Activated naive CD8-positive, alpha-beta T cell (primary cell): ENCODE data around the gene APBB2.
"Not testable (repeated sequence)": the region's sequence is repeated elsewhere in the genome, so short reads cannot be mapped to it uniquely, and the experiment has no call there.

Experiments used
- H3K27ac Mint-ChIP-seq: one replicate; pipeline ENCODE4 v1.8.0; 2021; ENCODE audit warnings: mixed read lengths
- H3K27me3 Mint-ChIP-seq: one replicate; pipeline ENCODE4 v1.8.0; 2021; ENCODE audit warnings: mixed read lengths
- H3K36me3 Mint-ChIP-seq: one replicate; pipeline ENCODE4 v1.8.0; 2021; ENCODE audit warnings: mixed read lengths
- H3K4me1 Mint-ChIP-seq: one replicate; pipeline ENCODE4 v1.8.0; 2021; ENCODE audit warnings: low read depth, mixed read lengths
- H3K4me3 Mint-ChIP-seq: one replicate; pipeline ENCODE4 v1.8.0; 2021; ENCODE audit warnings: mild to moderate bottlenecking, mixed read lengths
- H3K9me3 Mint-ChIP-seq: one replicate; pipeline ENCODE4 v1.8.0; 2021; ENCODE audit warnings: low read depth, mixed read lengths

The APBB2 gene

DNA sequence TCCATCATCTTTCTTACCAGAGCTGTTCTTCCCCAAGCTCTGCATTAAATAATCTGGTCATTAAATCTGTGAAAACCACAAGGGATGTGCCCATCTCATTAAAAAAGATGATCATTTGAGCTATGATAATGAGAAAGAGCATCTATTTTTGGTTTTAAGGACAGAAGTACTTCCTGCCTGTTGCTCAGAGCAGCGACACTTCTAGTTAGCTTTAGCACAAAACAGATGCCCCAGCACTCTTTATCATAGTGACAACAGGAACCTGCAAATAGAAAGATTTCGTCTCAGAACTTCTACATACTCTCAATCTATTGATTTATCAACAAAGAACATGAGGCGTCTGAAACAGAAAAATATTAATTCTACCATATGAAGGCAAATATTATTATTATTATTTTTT, 140.1 kb downstream of the APBB2 start:
- Mint-ChIP-seq H3K9me3 (no peaks in the 10 kb centered on the region), H3K27ac (no peak overlapping the region), H3K4me3 (no peak overlapping the region), H3K27me3 (peaks cover 11% of the 10 kb centered on the region), H3K4me1 (no peaks in the 10 kb centered on the region), H3K36me3 (no peaks in the 10 kb centered on the region)

DNA sequence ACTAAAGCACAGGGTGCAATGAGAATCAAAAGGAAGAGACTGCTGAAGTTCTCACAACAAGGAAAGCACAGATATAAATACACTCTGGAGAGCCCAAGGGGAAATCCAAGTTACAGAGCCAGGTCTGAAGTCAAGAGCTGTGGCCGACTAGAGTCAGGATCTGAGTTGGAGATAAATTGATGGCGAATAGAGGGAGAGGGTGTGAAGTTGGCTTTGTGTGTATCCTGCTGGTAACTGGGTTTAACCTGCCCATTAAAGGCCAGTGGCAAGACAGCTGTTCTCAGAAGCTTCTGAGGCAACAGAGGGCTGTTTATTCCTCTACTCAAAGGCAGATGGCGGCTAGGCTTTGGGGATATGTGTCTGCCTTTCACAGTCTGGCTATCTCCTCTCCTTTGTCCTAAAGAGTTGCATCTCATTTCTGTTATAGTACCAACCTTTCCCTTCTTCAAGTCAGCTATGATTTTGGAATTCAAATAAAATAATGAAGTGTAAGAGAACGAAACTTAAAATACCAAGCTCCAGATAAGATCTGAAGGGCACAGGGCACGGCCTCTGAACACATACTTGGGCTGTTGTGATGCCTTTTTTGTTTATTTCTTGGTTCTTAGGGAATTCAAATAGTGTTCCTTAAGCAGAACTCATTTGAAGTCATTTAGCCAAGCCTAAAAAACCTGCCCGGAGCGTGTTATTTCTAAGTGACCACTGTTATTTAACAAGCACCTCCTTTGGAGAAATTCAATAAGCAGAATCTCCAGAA, 142.1 kb downstream of the APBB2 start:
- no peak overlapping the region for H3K4me3 Mint-ChIP-seq
- H3K4me1 Mint-ChIP-seq: no peaks in the 10 kb centered on the region
- H3K27me3 Mint-ChIP-seq: peaks cover 11% of the 10 kb centered on the region
- H3K27ac Mint-ChIP-seq: no peak overlapping the region
- no peaks in the 10 kb centered on the region for H3K9me3 Mint-ChIP-seq
- no peaks in the 10 kb centered on the region for H3K36me3 Mint-ChIP-seq

DNA sequence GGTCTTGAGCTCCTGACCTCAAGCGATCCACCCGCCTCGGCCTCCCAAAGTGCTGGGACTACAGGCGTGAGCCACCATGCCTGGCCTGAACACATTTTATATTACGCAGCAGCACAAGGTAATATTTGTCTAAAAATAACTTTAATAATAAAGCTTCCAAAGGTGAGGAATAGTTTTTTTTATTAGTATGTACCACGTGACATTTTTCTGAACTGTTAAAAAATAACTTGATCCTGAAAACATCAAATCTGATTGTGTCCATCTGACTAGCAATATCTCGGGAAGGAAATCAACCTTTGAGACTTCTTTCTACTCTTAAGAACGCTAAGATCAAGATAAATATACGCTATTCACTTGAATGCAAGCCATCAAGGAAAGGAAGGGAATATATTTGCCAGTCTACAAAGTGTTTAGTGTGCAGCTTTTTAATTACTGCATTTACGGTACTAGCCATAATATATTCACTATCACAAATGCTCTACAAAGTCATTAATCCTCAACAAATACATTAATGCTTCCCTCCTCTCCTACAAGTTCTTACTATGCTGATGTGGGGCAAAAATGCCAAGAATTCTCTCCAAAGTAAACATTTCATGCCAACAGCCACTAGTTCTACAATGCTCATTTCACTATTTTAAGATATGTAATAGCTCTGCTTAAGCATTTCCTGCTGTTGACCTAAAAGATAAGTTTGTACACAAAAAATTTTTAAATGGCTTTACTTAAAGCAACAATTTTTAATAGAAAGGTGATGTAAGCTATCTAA, 143.6 kb downstream of the APBB2 start:
- H3K4me1 Mint-ChIP-seq: no peaks in the 10 kb centered on the region

DNA sequence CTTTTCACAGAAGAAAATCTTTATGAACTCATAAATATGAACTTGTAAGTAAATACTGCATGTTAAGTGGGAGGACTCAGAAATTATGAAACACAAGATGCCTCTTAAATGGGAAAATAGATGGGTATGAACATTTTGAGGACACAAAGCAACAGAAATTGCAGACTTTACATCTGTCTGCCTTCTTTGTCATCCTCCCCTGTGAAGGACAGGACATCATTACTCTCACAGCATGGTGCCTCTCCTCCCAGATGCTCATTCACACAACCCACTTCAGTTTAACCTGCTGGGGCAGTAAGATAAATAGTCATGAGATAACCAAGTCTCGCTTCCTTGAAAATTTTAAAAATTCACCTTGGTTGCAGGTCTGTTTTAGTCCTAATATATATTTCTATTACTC, 144.5 kb downstream of the APBB2 start:
- no peak overlapping the region for H3K27ac Mint-ChIP-seq
- H3K9me3 Mint-ChIP-seq: no peaks in the 10 kb centered on the region
- H3K36me3 Mint-ChIP-seq: no peaks in the 10 kb centered on the region
- H3K4me3 Mint-ChIP-seq: no peak overlapping the region
- H3K27me3 Mint-ChIP-seq: peaks cover 4% of the 10 kb centered on the region
- H3K4me1 Mint-ChIP-seq: no peaks in the 10 kb centered on the region

More for the DNA sequence above, 143.6 kb downstream of the APBB2 start:
- H3K27ac Mint-ChIP-seq: no peak overlapping the region
- H3K9me3 Mint-ChIP-seq: no peaks in the 10 kb centered on the region
- H3K27me3 Mint-ChIP-seq: peaks cover 6% of the 10 kb centered on the region
- H3K4me3 Mint-ChIP-seq: no peak overlapping the region
- no peaks in the 10 kb centered on the region for H3K36me3 Mint-ChIP-seq

DNA sequence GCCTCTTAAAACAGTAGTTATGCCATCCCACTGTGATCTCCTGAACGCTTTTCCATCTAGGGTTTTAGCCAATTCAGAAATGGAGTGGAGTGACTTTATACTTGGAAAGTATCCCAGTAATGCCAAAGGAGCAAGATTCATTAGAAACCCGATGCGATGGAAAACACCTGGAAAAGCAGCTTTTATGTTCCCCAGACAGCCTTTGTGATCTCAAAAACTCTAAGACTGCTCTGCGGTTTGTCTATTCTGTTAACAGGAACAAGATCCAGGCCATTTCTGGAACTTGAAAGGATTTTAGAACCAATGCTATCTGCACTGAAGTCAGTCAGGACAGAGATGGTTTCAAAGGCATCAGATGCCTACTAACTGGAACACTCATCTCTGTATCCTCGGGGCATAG, 145.1 kb downstream of the APBB2 start:
- Mint-ChIP-seq H3K9me3 (no peaks in the 10 kb centered on the region), H3K4me3 (no peak overlapping the region), H3K27me3 (peaks cover 4% of the 10 kb centered on the region), H3K36me3 (no peaks in the 10 kb centered on the region), H3K27ac (no peak overlapping the region), H3K4me1 (no peaks in the 10 kb centered on the region)

DNA sequence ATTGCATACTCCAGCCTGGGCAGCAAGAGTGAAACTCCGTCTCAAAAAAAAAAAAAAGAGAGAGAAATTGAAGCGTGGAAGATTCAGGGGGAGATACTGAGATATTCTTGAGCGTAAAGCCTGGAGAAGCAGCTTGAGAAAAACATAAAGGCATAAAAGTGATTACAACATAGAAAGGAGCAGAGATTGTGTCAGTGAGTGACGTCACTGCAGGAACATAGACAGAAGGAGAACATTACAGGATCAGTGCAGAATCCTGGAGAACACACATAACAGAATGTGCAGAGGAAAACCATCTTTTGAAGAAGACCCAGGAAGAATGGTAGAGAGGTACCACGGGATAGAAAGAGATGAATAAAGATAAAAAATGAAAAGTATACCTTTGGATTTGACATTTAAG, 147.0 kb downstream of the APBB2 start:
- no peak overlapping the region for H3K4me3 Mint-ChIP-seq
- no peaks in the 10 kb centered on the region for H3K4me1 Mint-ChIP-seq
- no peaks in the 10 kb centered on the region for H3K36me3 Mint-ChIP-seq
- H3K27me3 Mint-ChIP-seq: no peaks in the 10 kb centered on the region
- no peak overlapping the region for H3K27ac Mint-ChIP-seq
- H3K9me3 Mint-ChIP-seq: no peaks in the 10 kb centered on the region

DNA sequence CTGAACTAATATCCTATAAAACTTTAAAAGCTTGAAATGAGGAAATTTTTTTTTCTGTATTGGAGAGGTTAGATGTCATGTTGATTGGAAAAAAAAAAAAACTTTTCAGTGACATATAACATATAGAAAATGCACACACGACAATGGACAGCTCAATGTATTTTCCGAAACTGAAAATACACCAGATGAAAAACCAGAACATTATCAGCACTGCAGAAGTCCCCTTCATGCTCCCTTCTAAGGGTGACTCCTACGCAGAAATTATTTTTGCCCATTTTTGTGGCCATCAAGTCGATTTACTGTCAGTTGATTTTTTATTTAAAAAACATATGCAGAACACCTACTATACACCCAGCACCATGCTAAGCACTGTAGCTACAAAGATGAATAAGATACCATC, 148.3 kb downstream of the APBB2 start:
- no peaks in the 10 kb centered on the region for H3K27me3 Mint-ChIP-seq
- H3K9me3 Mint-ChIP-seq: no peaks in the 10 kb centered on the region
- H3K36me3 Mint-ChIP-seq: no peaks in the 10 kb centered on the region
- H3K4me1 Mint-ChIP-seq: no peaks in the 10 kb centered on the region
- H3K27ac Mint-ChIP-seq: no peak overlapping the region
- no peak overlapping the region for H3K4me3 Mint-ChIP-seq

DNA sequence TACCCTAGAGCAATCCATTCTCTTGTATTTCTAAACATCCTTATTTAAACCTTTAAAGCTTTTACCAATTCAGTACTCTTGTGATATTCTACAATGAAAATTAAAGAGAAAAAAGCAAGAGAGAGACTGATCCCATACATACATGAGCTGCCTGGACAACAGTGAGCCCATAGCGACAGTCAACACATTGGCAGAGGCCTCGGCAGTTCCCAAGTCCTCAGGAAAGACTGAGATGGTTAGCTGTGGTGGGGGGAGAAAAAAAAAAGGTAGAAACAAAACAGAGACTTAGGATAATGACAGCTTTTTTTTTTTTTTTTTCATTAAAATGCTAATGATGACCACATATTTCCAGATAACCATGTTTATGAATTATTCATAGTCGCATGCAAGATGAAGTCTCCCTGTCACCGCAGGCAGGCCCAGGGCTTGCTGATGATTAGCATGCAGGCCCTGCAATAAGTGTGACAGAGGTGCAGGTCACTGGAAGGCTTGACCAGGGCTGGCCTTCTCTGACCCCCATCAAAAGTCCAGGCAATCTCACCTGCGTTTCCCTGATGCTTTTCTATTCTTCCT, 148.8 kb downstream of the APBB2 start:
- no peaks in the 10 kb centered on the region for H3K9me3 Mint-ChIP-seq
- no peaks in the 10 kb centered on the region for H3K27me3 Mint-ChIP-seq
- no peaks in the 10 kb centered on the region for H3K36me3 Mint-ChIP-seq
- no peak overlapping the region for H3K27ac Mint-ChIP-seq
- H3K4me1 Mint-ChIP-seq: no peaks in the 10 kb centered on the region
- no peak overlapping the region for H3K4me3 Mint-ChIP-seq

DNA sequence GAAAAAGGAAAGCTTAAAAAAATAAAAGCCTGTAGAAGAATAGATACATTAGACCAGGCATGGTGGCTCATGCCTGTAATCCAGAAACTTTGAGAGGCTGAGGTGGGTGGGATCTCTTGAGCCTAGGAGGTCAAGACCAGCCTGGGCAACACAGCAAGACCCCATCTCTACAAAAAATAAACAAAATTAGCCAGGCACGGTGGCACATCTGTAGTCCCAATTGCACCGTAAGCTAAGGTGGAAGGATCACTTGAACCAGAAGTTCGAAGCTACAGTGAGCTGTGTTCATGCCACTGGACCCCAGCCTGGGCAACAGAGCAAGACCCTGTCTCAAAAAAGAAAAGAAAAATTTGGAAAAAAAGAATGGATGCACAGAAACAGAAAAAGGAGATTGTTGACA, 149.4 kb downstream of the APBB2 start:
- Mint-ChIP-seq H3K27me3 (no peaks in the 10 kb centered on the region), H3K36me3 (no peaks in the 10 kb centered on the region), H3K9me3 (no peaks in the 10 kb centered on the region), H3K4me3 (no peak overlapping the region), H3K27ac (no peak overlapping the region), H3K4me1 (no peaks in the 10 kb centered on the region)

DNA sequence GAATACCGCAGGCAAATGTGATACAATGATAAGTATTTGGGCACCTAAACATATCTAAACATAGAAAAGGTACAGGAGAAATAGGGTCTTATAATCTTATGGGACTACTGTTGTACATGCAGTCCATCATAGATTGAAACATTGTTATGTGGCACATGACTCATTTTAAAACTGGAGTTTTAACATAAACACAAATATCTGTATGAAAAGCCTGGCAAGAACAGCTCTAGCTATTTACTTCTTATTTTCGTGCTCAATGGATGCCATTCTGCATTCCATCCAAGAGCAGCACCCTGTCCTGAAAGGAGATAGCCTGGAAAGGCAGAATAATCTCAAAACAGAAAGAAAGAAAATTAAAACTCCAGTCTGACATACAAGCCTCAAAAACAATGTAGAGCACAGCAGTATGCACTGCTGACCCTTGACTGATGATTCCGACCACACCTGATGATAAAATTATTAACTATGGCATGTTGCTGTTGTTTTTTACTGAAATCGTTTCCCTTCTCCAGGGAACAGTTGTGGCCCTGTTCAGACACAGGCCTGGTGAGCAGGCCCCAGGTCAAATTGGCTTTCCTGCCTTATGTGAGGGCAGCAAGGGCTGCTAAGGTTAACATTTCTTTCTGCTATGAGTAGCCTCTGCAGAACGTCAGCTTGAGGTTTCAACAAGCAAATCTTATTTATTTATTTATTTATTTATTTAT, 152.7 kb downstream of the APBB2 start:
- H3K4me1 Mint-ChIP-seq: no peaks in the 10 kb centered on the region
- H3K4me3 Mint-ChIP-seq: no peak overlapping the region
- H3K27ac Mint-ChIP-seq: no peak overlapping the region
- H3K9me3 Mint-ChIP-seq: peaks cover 7% of the 10 kb centered on the region
- H3K36me3 Mint-ChIP-seq: no peaks in the 10 kb centered on the region
- no peaks in the 10 kb centered on the region for H3K27me3 Mint-ChIP-seq

DNA sequence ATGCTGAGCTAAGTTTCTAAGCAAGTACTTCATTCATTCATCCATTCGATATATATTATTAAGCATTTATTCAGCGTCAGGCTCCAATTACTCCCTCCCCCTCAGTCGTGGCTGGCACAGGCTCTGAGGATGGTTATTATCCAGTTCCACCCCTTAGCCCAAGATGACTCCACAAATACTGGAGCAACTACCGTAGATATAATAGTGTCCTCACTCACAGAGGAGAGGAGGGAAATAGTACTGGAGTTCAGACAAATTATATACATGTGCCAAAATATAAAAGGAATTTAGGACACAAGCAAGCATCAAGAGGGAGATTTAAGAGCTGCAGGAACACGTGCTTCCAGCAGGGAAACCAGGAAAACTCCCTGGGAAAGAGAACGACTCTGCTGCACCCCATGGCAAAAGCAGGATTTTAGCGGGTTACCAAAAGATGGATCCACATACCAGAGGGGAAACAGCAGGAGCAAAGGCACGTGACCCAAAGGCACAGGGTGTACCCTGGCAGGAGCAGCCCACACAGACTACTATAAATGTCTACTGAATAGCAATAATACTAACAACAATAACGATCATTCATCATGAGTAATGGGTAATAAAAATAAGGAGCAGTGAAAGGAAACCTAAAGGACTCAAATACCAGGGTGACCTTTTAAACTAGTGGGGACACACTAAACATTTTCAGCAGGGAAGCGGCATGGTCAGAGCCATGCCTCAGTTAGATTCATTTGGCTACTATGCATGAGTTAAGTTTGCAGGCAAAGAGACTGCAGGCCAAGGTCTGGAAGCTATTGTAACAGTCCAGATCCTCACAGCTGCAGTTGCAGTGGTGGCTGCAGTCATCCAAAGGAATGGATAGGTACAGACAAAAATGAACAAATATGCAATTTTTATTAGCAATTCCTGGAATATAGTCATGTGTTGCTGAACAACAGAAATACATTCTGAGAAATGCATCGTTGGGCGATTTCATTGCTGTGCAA, 153.7 kb downstream of the APBB2 start:
- H3K4me1 Mint-ChIP-seq: no peaks in the 10 kb centered on the region
- H3K4me3 Mint-ChIP-seq: no peak overlapping the region
- peaks cover 7% of the 10 kb centered on the region for H3K9me3 Mint-ChIP-seq
- peaks cover 3% of the 10 kb centered on the region for H3K27me3 Mint-ChIP-seq
- H3K27ac Mint-ChIP-seq: no peak overlapping the region
- H3K36me3 Mint-ChIP-seq: no peaks in the 10 kb centered on the region

DNA sequence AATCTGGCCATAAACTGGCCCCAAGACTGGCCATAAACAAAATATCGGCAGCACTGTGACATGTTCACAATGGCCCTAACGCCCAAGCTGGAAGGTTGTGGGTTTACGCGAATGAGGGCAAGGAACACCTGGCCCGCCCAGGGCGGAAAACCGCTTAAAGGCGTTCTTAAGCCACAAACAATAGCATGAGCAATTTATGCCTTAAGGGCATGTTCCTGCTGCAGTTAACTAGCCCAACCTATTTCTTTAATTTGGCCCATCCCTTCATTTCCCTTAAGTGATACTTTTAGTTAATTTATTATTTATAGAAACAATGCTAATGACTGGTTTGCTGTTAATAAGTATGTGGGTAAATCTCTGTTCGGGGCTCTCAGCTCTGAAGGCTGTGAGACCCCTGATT, 154.9 kb downstream of the APBB2 start:
- H3K4me1 Mint-ChIP-seq, H3K27ac Mint-ChIP-seq, H3K36me3 Mint-ChIP-seq, H3K4me3 Mint-ChIP-seq, H3K9me3 Mint-ChIP-seq: not testable (repeated sequence)
- H3K27me3 Mint-ChIP-seq: peaks cover 11% of the 10 kb centered on the region

DNA sequence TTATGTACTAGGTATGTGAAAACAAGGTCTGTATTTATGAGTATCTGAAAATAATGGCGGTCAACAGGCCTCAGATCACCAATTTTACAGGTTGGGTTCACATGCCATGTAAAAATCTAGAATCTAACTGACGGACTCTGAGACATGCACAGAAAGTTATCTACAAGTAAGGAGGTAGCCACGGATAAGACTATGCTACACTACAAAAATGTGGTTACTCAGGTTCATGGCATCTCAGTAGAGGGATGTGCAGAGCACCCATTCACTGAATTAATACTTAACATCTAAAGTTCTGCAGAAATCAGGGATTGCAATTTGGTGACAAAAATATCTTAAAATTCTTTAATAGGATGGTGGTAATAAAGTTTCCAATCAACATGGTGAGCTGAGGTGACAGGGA, 155.9 kb downstream of the APBB2 start:
- Mint-ChIP-seq H3K4me3 (no peak overlapping the region), H3K4me1 (no peaks in the 10 kb centered on the region), H3K27ac (no peak overlapping the region), H3K27me3 (peaks cover 11% of the 10 kb centered on the region), H3K9me3 (peaks cover 7% of the 10 kb centered on the region), H3K36me3 (no peaks in the 10 kb centered on the region)

DNA sequence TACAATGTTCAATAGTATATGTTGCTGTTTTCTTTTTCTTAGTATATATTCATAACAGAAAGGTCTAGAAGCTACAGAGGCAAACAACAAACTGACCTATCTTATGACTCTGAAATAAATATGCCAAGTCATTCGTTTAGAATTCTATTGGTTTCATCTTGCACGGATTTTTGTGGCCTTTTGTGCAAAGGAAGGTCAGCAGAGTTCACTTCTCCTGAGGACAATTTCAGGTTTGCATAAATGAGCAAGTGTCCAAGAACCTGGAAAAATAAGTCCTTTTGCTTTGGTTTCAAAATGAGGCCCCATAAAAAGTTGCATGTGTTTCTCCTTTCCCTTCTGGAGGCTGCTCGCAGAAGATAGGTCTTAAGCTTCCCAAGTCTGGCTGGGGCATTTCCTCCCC, 156.9 kb downstream of the APBB2 start:
- no peaks in the 10 kb centered on the region for H3K4me1 Mint-ChIP-seq
- H3K27me3 Mint-ChIP-seq: peaks cover 11% of the 10 kb centered on the region
- H3K4me3 Mint-ChIP-seq: no peak overlapping the region
- peaks cover 7% of the 10 kb centered on the region for H3K9me3 Mint-ChIP-seq
- no peaks in the 10 kb centered on the region for H3K36me3 Mint-ChIP-seq
- H3K27ac Mint-ChIP-seq: no peak overlapping the region
